ENCODE results near the gene LRCH1. TPM values are rescaled to one million over a fixed set of nuclear protein-coding genes. Genes with fewer than 3 reads are reported as not detected.
A peak's percentile ranks its signal among the peaks of the same experiment; 100 is the strongest.

LRCH1 gene
- total RNA-seq, 1 donor from 2014 or later: 29.6 TPM

- Mint-ChIP-seq H3K36me3 (peaks cover 19% of the 10 kb centered on the region), H3K27ac (peak overlapping the region; percentile 44), H3K9me3 (no peaks in the 10 kb centered on the region), H3K27me3 (ENCODE audit: low read depth) (no peaks in the 10 kb centered on the region), H3K4me1 (peaks cover 29% of the 10 kb centered on the region), H3K4me3 (no peak overlapping the region)
- no peak for TF ChIP-seq CTCF (IDR thresholded peaks at IDR 0.05; ENCODE audit: unreplicated experiment)
- DNase-seq (ENCODE audit: low spot score in 2 of 2, unreplicated experiment in 2 of 2): no peak
Observed at GRCh38 chr13:46712524-46712923, 159.6 kb downstream of the LRCH1 start.

GRCh38 chr13:46715363-46715762 is 162.4 kb downstream of the LRCH1 start:
- DNase-seq (ENCODE audit: low spot score in 2 of 2, unreplicated experiment in 2 of 2): no peak
- Mint-ChIP-seq H3K4me3 (no peak overlapping the region), H3K27me3 (ENCODE audit: low read depth) (no peaks in the 10 kb centered on the region), H3K27ac (no peak overlapping the region), H3K4me1 (peaks cover 45% of the 10 kb centered on the region), H3K9me3 (no peaks in the 10 kb centered on the region), H3K36me3 (peaks cover 9% of the 10 kb centered on the region)
- TF ChIP-seq CTCF (IDR thresholded peaks at IDR 0.05; ENCODE audit: unreplicated experiment): no peak

GRCh38 chr13:46716821-46717220 is 163.9 kb downstream of the LRCH1 start:
- H3K27ac Mint-ChIP-seq: peak overlapping the region; percentile 75
- no peak for TF ChIP-seq CTCF (IDR thresholded peaks at IDR 0.05; ENCODE audit: unreplicated experiment)
- peaks cover 2% of the 10 kb centered on the region for H3K36me3 Mint-ChIP-seq
- H3K4me1 Mint-ChIP-seq: peaks cover 48% of the 10 kb centered on the region
- DNase-seq (ENCODE audit: low spot score in 2 of 2, unreplicated experiment in 2 of 2): no peak
- no peaks in the 10 kb centered on the region for H3K9me3 Mint-ChIP-seq
- no peak overlapping the region for H3K4me3 Mint-ChIP-seq
- no peaks in the 10 kb centered on the region for H3K27me3 Mint-ChIP-seq (ENCODE audit: low read depth)

GRCh38 chr13:46717275-46717674 is 164.3 kb downstream of the LRCH1 start:
- no peak for TF ChIP-seq CTCF (IDR thresholded peaks at IDR 0.05; ENCODE audit: unreplicated experiment)
- H3K4me1 Mint-ChIP-seq: peaks cover 46% of the 10 kb centered on the region
- H3K27me3 Mint-ChIP-seq (ENCODE audit: low read depth): no peaks in the 10 kb centered on the region
- no peaks in the 10 kb centered on the region for H3K9me3 Mint-ChIP-seq
- H3K27ac Mint-ChIP-seq: peak overlapping the region; percentile 75
- DNase-seq (ENCODE audit: low spot score in 2 of 2, unreplicated experiment in 2 of 2): no peak
- peaks cover 2% of the 10 kb centered on the region for H3K36me3 Mint-ChIP-seq
- H3K4me3 Mint-ChIP-seq: no peak overlapping the region

GRCh38 chr13:46717856-46718255 is 164.9 kb downstream of the LRCH1 start:
- Mint-ChIP-seq H3K27ac (peak overlapping the region; percentile 70), H3K9me3 (no peaks in the 10 kb centered on the region), H3K4me1 (peaks cover 42% of the 10 kb centered on the region), H3K27me3 (ENCODE audit: low read depth) (no peaks in the 10 kb centered on the region), H3K36me3 (peaks cover 6% of the 10 kb centered on the region), H3K4me3 (no peak overlapping the region)
- no peak for TF ChIP-seq CTCF (IDR thresholded peaks at IDR 0.05; ENCODE audit: unreplicated experiment)
- DNase-seq (ENCODE audit: low spot score in 2 of 2, unreplicated experiment in 2 of 2): no peak

GRCh38 chr13:46720189-46720588 is 167.2 kb downstream of the LRCH1 start:
- H3K27ac Mint-ChIP-seq: peak overlapping the region; percentile 16

More at GRCh38 chr13:46720189-46720588, 167.2 kb downstream of the LRCH1 start:
- Mint-ChIP-seq H3K9me3 (peaks cover 9% of the 10 kb centered on the region), H3K4me3 (no peak overlapping the region), H3K36me3 (peaks cover 25% of the 10 kb centered on the region), H3K27me3 (ENCODE audit: low read depth) (no peaks in the 10 kb centered on the region), H3K4me1 (peaks cover 42% of the 10 kb centered on the region)
- DNase-seq (ENCODE audit: low spot score in 2 of 2, unreplicated experiment in 2 of 2): no peak
- no peak for TF ChIP-seq CTCF (IDR thresholded peaks at IDR 0.05; ENCODE audit: unreplicated experiment)
